Measurements from ENCODE around the gene RRM1. TPM values are rescaled to one million over a fixed set of nuclear protein-coding genes. Genes with fewer than 3 reads are reported as not detected.

Gene RRM1
- total and polyA plus RNA-seq, 10 of the 15 experiments (the other 5 are each of a cell fraction or from before 2014, with no cell fraction given) = 94.0 to 255 (median 148) TPM

DNA sequence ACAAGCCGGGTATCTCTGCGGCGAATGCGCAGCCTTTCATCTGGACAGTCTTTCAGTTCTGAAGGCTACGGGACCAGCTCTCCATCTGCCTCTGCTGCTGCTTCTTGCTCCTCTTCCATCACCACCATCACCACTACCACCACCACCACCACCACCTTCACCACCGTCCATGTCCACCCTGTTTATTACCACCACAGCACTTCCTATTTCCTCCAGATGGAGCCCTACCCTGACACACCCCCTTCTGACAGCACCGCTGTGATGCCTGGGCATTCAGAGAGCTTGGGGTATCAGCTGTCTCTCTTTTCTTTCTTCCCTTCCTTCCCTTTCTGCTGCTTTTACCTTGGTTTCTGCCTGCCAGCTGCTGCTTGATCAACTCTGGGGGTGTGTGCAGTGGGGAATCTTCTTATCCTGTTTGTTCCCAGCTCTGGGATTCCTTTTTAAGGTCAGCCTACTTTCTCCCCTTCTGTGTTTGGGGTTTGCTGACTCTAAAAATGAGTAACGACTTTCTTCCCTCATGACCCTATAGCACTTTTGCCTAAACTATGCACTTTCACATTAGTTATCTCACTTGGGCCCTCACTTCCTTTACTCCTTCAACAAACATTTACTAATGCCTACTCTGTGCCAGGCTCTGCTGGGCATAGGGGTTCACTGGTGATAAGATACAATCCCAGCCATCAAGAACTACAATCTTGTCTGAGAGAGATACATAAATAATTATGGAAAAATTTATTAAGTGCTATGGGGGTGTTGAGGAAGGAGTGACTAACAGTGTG lies 7.8 kb upstream of the RRM1 start:
- no peak for ATAC-seq
- TF ChIP-seq TARDBP (IDR thresholded peaks at IDR 0.05; ENCODE audit: borderline replicate concordance) (no peak), RELA (IDR thresholded peaks at IDR 0.05; ENCODE audit: borderline replicate concordance, partially characterized antibody) (no peak), RCOR1 (conservative IDR thresholded peaks at IDR 0.05; ENCODE audit: low read depth, low read length) (no peak), BCL11A (IDR thresholded peaks at IDR 0.05; ENCODE audit: low read depth, low read length) (no peak), ZNF274 (IDR thresholded peaks at IDR 0.05; ENCODE audit: insufficient read depth, insufficient read length) (no peak), CHD4 (IDR thresholded peaks at IDR 0.05) (no peak), IKZF2 (IDR thresholded peaks at IDR 0.05) (no peak)
- TF ChIP-seq, protein P1, sequence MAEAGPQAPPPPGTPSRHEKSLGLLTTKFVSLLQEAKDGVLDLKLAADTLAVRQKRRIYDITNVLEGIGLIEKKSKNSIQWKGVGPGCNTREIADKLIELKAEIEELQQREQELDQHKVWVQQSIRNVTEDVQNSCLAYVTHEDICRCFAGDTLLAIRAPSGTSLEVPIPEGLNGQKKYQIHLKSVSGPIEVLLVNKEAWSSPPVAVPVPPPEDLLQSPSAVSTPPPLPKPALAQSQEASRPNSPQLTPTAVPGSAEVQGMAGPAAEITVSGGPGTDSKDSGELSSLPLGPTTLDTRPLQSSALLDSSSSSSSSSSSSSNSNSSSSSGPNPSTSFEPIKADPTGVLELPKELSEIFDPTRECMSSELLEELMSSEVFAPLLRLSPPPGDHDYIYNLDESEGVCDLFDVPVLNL (IDR thresholded peaks at IDR 0.05; ENCODE audit: low read depth, low read length) = no peak
- TF ChIP-seq, protein P2, sequence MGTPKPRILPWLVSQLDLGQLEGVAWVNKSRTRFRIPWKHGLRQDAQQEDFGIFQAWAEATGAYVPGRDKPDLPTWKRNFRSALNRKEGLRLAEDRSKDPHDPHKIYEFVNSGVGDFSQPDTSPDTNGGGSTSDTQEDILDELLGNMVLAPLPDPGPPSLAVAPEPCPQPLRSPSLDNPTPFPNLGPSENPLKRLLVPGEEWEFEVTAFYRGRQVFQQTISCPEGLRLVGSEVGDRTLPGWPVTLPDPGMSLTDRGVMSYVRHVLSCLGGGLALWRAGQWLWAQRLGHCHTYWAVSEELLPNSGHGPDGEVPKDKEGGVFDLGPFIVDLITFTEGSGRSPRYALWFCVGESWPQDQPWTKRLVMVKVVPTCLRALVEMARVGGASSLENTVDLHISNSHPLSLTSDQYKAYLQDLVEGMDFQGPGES (IDR thresholded peaks at IDR 0.05) = no peak
- TF ChIP-seq, protein P3, sequence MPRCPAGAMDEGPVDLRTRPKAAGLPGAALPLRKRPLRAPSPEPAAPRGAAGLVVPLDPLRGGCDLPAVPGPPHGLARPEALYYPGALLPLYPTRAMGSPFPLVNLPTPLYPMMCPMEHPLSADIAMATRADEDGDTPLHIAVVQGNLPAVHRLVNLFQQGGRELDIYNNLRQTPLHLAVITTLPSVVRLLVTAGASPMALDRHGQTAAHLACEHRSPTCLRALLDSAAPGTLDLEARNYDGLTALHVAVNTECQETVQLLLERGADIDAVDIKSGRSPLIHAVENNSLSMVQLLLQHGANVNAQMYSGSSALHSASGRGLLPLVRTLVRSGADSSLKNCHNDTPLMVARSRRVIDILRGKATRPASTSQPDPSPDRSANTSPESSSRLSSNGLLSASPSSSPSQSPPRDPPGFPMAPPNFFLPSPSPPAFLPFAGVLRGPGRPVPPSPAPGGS (IDR thresholded peaks at IDR 0.05; ENCODE audit: borderline replicate concordance, insufficient read depth, low read depth, low read length, poor library complexity, severe bottlenecking) = no peak
- TF ChIP-seq, protein P4, sequence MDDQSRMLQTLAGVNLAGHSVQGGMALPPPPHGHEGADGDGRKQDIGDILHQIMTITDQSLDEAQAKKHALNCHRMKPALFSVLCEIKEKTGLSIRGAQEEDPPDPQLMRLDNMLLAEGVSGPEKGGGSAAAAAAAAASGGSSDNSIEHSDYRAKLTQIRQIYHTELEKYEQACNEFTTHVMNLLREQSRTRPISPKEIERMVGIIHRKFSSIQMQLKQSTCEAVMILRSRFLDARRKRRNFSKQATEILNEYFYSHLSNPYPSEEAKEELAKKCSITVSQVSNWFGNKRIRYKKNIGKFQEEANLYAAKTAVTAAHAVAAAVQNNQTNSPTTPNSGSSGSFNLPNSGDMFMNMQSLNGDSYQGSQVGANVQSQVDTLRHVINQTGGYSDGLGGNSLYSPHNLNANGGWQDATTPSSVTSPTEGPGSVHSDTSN (IDR thresholded peaks at IDR 0.05; ENCODE audit: insufficient replicate concordance, low read depth, low read length) = no peak

More for the DNA sequence above, 7.8 kb upstream of the RRM1 start:
- Histone ChIP-seq H3K9me3 (replicated peaks; ENCODE audit: control insufficient read depth, insufficient read depth, low read length) (no peaks in the 10 kb centered on the region), H2AFZ (ENCODE audit: control insufficient read depth, low read depth, low read length) (no peak overlapping the region), H3K36me3 (ENCODE audit: control insufficient read depth in 2 of 2, insufficient read depth in 2 of 2, low read length in 1 of 2) (peaks cover 8 to 27% of the 10 kb centered on the region in 2 experiments), H3K9ac (ENCODE audit: control insufficient read depth, insufficient read depth, low read length) (no peak overlapping the region), H3K27ac (ENCODE audit: control insufficient read depth, insufficient read depth) (no peak overlapping the region), H3K4me3 (no peak overlapping the region), H3K79me2 (ENCODE audit: control insufficient read depth, insufficient read depth, low read length) (no peaks in the 10 kb centered on the region), H3K4me2 (ENCODE audit: control insufficient read depth, insufficient read depth) (no peak overlapping the region), H3K27me3 (replicated peaks in 1 of 2; ENCODE audit: control insufficient read depth in 2 of 2, insufficient read depth in 2 of 2, low read length in 1 of 2) (no peaks in the 10 kb centered on the region), H4K20me1 (ENCODE audit: control insufficient read depth, insufficient read depth) (no peaks in the 10 kb centered on the region), H3K4me1 (ENCODE audit: control insufficient read depth, insufficient read depth, low read length) (peaks cover 3% of the 10 kb centered on the region)
- ChIA-PET CTCF (no interaction called here), RAD21 (ENCODE audit: unreplicated experiment) (interaction anchor here (2.4 kb wide), 1 partner anchor 232 kb away, joined by 10 read pairs; the partner anchor contains the start of gene STIM1), POLR2A (no interaction called here), SMC1A (ENCODE audit: uncharacterized antibody, unreplicated experiment) (interaction anchor here (0.5 to 1.0 kb wide), 2 partner anchors 238 to 266 kb away, joined by 3 read pairs; no protein-coding TSS in a partner anchor)
- DNase-seq (ENCODE audit: low read depth, low spot score) = no peak
- FAIRE-seq = no peak
- BruUV-seq (replicated peaks) = no TSS peak
- WGBS (ENCODE audit: insufficient coverage, insufficient replicate concordance, low lambda C conversion rate, missing lambda C conversion rate) = 88% methylated on average over 7 of the region's 8 CpGs
- in situ Hi-C loops (cut with MboI) = no loop called here
- intact Hi-C loops (cut with micrococcal nuclease; ENCODE audit: unreplicated experiment) = no loop called here
